Hypothalamus (tissue), 51 donors: ENCODE results near the gene NCAPG2.
"Not testable (repeated sequence)": the region's sequence is repeated elsewhere in the genome, so short reads cannot be mapped to it uniquely, and the experiment has no call there.

Experiments
- DNase-seq, 51 donors: peaks; one replicate each; lab custom pipeline; 2025; lab: John Stamatoyannopoulos, UW

NCAPG2 gene

GRCh38 chr7:158645842-158646241 is 58.8 kb downstream of the NCAPG2 start:
- no peak for DNase-seq

GRCh38 chr7:158642149-158642548 is 62.5 kb downstream of the NCAPG2 start:
- DNase-seq = no peak

- DNase-seq = no peak
These were observed 66.6 kb downstream of the NCAPG2 start for GRCh38 chr7:158638001-158638400.

- DNase-seq = no peak
These were observed 71.3 kb downstream of the NCAPG2 start for GRCh38 chr7:158633055-158633956.

GRCh38 chr7:158631574-158632195 is 72.9 kb downstream of the NCAPG2 start:
- DNase-seq = no peak

GRCh38 chr7:158626289-158626688 is 78.3 kb downstream of the NCAPG2 start:
- DNase-seq = not testable (repeated sequence)

GRCh38 chr7:158623241-158623640 is 81.4 kb downstream of the NCAPG2 start:
- no peak for DNase-seq

GRCh38 chr7:158620839-158621441 is 83.7 kb downstream of the NCAPG2 start:
- DNase-seq = no peak

GRCh38 chr7:158620418-158620817 is 84.2 kb downstream of the NCAPG2 start:
- DNase-seq = no peak

- no peak for DNase-seq
These were observed 85.9 kb downstream of the NCAPG2 start for GRCh38 chr7:158618745-158619140.

- no peak for DNase-seq
These were observed 86.9 kb downstream of the NCAPG2 start for GRCh38 chr7:158617737-158618128.

- DNase-seq = no peak
These were observed 88.6 kb downstream of the NCAPG2 start for GRCh38 chr7:158616050-158616449.

- no peak for DNase-seq
These were observed 89.9 kb downstream of the NCAPG2 start for GRCh38 chr7:158614700-158615099.

- DNase-seq = no peak
These were observed 91.1 kb downstream of the NCAPG2 start for GRCh38 chr7:158613481-158613880.

- no peak for DNase-seq
These were observed 92.1 kb downstream of the NCAPG2 start for GRCh38 chr7:158612546-158612945.

GRCh38 chr7:158611541-158611940 is 93.1 kb downstream of the NCAPG2 start:
- no peak for DNase-seq

GRCh38 chr7:158609313-158609974 is 95.2 kb downstream of the NCAPG2 start:
- no peak for DNase-seq

GRCh38 chr7:158607563-158607962 is 97.0 kb downstream of the NCAPG2 start:
- no peak for DNase-seq

- DNase-seq = no peak
These were observed 97.8 kb downstream of the NCAPG2 start for GRCh38 chr7:158606671-158607424.

GRCh38 chr7:158606129-158606528 is 98.5 kb downstream of the NCAPG2 start:
- no peak for DNase-seq
